Osteoblast (primary cell): ENCODE data around the gene FAM161A. TPM values are rescaled to one million over a fixed set of nuclear protein-coding genes. Genes with fewer than 3 reads are reported as not detected.
A peak's percentile ranks its signal among the peaks of the same experiment; 100 is the strongest.
"Not testable (repeated sequence)": the region's sequence is repeated elsewhere in the genome, so short reads cannot be mapped to it uniquely, and the experiment has no call there.

ENCODE experiments used
- DNase-seq: peaks from one replicate; pipeline ENCODE4 v3.0.0; 2011; ENCODE audit warnings: low spot score, mixed read lengths; ENCODE audit not compliant: insufficient read length; ENCODE audit errors: missing footprints
- H2AFZ ChIP-seq: 2 replicates; pipeline ENCODE4 v1.6.0; 2011; ENCODE audit warnings: mild to moderate bottlenecking, low read length
- H3K27ac ChIP-seq: 2 replicates; pipeline ENCODE4 v1.5.1; 2011; ENCODE audit warnings: mild to moderate bottlenecking, low read depth, low read length, moderate library complexity
- H3K27me3 ChIP-seq: 2 replicates; pipeline ENCODE4 v1.6.0; 2012; ENCODE audit warnings: mild to moderate bottlenecking, control low read depth, inconsistent platforms, low read length, moderate library complexity; ENCODE audit not compliant: insufficient read depth
- H3K36me3 ChIP-seq: 2 replicates; pipeline ENCODE4 v1.5.1; 2011; ENCODE audit warnings: mild to moderate bottlenecking, low read length, control low read depth, moderate library complexity; ENCODE audit not compliant: insufficient read depth
- H3K4me1 ChIP-seq: 2 replicates; pipeline ENCODE4 v1.5.1; 2011; ENCODE audit warnings: mild to moderate bottlenecking, low read length, control low read depth, moderate library complexity; ENCODE audit not compliant: insufficient read depth
- H3K4me2 ChIP-seq: 2 replicates; pipeline ENCODE4 v1.6.0; 2011; ENCODE audit warnings: mild to moderate bottlenecking, low read length; ENCODE audit not compliant: insufficient read depth
- H3K4me3 ChIP-seq: fragments of 200-600 bp; sonication (generic); 3 replicates; pipeline ENCODE4 v1.5.1; 2012; ENCODE audit warnings: mild to moderate bottlenecking, low read length, inconsistent platforms; ENCODE audit not compliant: insufficient read depth
- H3K79me2 ChIP-seq: 2 replicates; pipeline ENCODE4 v1.6.0; 2012; ENCODE audit warnings: mild to moderate bottlenecking, low read length, control low read depth, inconsistent platforms; ENCODE audit not compliant: insufficient read depth
- H3K9me3 ChIP-seq: 2 replicates; pipeline ENCODE4 v1.5.1; 2011; ENCODE audit warnings: low read depth, low read length, control low read depth
- H4K20me1 ChIP-seq: 2 replicates; pipeline ENCODE4 v1.6.0; 2012; ENCODE audit warnings: mild to moderate bottlenecking, low read length, control low read depth; ENCODE audit not compliant: insufficient read depth
- total RNA-seq: library from RNA; depleted of rRNA; stranded (reverse); fragments of >200 nt; gene quantifications from 2 replicates; pipeline ENCODE4 v1.2.3, GENCODE V29; 2012
- TF ChIP-seq, protein P1 (sequence below): IDR thresholded peaks from 2 replicates; pipeline ENCODE4 v1.5.1; 2011; ENCODE audit warnings: mild to moderate bottlenecking, low read depth, low read length, moderate library complexity; ENCODE audit errors: extremely low read depth

The FAM161A gene
- total RNA-seq, 1 donor = 3.3 TPM

DNA sequence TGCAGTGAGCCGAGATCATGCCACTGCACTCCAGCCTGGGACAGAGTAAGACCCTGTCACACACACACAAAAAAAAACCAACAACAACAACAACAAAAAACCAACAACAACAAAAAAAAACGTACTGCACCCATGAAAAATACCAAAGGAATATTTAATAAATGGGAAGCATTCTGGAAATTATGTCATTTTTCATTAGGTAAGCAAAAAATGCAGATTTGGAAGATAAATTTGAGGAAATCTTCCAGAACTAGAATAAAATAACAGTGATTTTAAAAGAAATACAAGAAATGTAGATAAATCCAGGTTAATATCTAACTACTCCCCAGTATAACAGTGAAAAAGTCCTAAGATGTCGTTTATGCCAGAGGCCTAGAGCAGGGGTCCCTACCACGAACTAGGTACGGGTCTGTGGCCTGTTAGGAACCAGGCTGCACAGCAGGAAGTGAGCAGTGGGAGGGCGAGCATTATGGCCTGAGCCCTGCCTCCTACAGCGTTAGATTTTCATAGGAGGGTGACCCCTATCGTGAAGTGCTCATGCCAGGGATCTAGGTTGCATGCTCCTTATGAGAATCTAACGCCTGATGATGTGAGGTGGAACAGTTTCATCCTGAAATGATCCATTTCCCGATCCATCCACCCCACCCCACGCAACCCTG lies 21.5 kb downstream of the FAM161A start:
- no peak overlapping the region for H3K27ac ChIP-seq
- H3K27me3 ChIP-seq = no peaks in the 10 kb centered on the region
- H3K4me3 ChIP-seq = no peak overlapping the region
- no peaks in the 10 kb centered on the region for H4K20me1 ChIP-seq
- no peak for DNase-seq
- no peaks in the 10 kb centered on the region for H3K9me3 ChIP-seq
- H3K4me2 ChIP-seq = no peak overlapping the region
- TF ChIP-seq, protein P1, sequence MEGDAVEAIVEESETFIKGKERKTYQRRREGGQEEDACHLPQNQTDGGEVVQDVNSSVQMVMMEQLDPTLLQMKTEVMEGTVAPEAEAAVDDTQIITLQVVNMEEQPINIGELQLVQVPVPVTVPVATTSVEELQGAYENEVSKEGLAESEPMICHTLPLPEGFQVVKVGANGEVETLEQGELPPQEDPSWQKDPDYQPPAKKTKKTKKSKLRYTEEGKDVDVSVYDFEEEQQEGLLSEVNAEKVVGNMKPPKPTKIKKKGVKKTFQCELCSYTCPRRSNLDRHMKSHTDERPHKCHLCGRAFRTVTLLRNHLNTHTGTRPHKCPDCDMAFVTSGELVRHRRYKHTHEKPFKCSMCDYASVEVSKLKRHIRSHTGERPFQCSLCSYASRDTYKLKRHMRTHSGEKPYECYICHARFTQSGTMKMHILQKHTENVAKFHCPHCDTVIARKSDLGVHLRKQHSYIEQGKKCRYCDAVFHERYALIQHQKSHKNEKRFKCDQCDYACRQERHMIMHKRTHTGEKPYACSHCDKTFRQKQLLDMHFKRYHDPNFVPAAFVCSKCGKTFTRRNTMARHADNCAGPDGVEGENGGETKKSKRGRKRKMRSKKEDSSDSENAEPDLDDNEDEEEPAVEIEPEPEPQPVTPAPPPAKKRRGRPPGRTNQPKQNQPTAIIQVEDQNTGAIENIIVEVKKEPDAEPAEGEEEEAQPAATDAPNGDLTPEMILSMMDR = no peak
- no peak overlapping the region for H2AFZ ChIP-seq
- no peaks in the 10 kb centered on the region for H3K4me1 ChIP-seq
- no peaks in the 10 kb centered on the region for H3K36me3 ChIP-seq
- H3K79me2 ChIP-seq = no peaks in the 10 kb centered on the region

DNA sequence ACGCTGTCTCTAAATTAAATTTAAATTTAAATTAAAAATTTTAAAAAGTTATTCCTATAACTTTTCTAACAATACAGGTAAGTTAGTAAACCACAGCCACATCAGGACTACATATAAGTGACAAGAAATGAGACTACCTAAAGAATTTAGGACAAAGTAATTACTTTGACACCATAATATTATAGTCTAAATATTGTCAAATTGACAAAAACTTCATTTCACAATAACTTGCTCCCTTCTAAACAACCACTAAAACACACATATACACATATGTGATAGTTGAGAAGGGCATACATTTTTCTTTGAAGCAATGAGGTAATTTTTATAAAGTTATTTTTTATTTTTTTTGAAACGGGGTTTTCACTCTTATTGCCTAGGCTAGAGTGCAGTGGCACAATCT lies 31.6 kb downstream of the FAM161A start:
- DNase-seq = no peak
- H3K27me3 ChIP-seq = no peaks in the 10 kb centered on the region
- no peaks in the 10 kb centered on the region for H4K20me1 ChIP-seq
- no peak overlapping the region for H3K4me3 ChIP-seq
- no peaks in the 10 kb centered on the region for H3K36me3 ChIP-seq
- H3K4me1 ChIP-seq = no peaks in the 10 kb centered on the region
- no peak overlapping the region for H3K4me2 ChIP-seq
- H3K27ac ChIP-seq = no peak overlapping the region
- H2AFZ ChIP-seq = no peak overlapping the region
- H3K9me3 ChIP-seq = no peaks in the 10 kb centered on the region
- TF ChIP-seq, protein P1 = no peak
- no peaks in the 10 kb centered on the region for H3K79me2 ChIP-seq

DNA sequence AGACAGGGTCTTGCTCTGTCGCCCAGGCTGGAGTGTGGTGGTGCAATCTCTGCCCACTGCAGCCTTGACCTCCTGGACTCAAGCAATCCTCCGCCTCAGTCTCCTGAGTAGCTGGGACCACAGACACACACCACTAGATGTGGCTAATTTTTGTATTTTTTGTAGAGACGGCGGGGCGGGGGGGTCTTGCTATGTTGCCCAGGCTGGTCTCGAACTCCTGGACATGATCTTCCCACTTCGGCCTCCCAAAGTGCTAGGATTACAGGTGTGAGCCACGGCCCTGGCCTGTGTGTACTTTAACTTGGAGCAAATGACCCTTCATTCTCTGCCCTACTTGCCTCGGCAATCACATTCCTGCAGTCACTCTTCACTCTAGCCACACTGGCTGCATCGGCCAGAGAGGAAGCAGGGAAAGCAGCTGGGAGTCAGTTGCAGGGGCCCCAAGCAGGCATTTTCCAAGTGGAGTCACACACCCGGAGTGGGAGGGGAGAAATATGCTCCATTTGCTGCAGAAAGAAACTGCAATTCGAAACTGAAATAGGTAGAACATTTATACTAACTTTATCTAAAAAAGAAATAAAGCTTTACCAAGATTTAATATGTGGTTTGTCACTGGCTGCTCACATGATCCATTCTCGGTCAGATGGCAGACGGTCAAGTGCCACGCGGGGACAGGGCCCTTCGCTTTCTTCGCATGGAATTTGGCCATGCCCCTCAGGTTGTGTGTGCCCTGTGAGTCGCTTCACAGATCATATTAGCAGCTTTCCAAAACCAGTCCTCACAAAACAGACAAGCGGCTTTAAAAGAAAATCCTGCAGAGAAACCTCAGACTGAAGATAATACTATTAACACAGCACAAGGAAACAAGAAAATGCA lies 37.1 kb downstream of the FAM161A start:
- Histone ChIP-seq H3K9me3 (no peaks in the 10 kb centered on the region), H3K4me2 (peak overlapping the region; percentile 54), H3K36me3 (no peaks in the 10 kb centered on the region), H3K27ac (no peak overlapping the region), H3K79me2 (no peaks in the 10 kb centered on the region), H3K4me1 (no peaks in the 10 kb centered on the region), H2AFZ (peak overlapping the region; percentile 65), H3K4me3 (peak overlapping the region; percentile 22), H3K27me3 (no peaks in the 10 kb centered on the region), H4K20me1 (no peaks in the 10 kb centered on the region)
- peak; percentile 53 for DNase-seq
- TF ChIP-seq, protein P1 = no peak

DNA sequence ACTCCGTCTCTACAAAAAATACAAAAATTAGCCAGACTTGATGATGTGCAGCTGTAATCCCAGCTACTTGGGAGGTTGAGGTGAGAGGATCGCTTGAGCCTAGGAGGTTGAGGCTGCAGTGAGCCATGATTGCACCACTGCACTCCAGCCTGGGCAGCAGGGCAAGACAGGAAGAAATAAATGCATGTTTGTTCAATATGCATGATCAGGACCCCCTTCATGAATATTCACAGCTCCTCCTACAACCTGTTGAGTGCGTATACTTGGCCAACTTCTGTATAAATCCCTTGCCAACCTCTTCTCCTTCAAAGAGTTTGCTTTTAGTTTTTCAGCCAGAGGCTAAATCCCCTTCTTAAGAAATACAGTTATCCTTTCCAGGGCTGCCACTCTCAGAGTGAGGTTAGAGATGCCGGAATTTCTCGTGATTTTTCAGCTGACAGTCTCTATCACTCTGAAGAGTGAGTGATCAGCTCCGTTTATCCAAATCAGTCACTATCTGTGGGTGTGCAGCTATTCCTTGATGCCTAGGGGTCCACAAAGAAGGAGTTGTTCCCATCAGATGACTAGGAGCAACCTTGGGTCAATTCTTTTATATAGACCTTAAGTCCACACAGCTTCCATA lies 39.2 kb downstream of the FAM161A start:
- no peak overlapping the region for H3K4me3 ChIP-seq
- H3K4me2 ChIP-seq = no peak overlapping the region
- no peaks in the 10 kb centered on the region for H3K9me3 ChIP-seq
- TF ChIP-seq, protein P1 = no peak
- no peaks in the 10 kb centered on the region for H3K4me1 ChIP-seq
- no peaks in the 10 kb centered on the region for H3K27me3 ChIP-seq
- H2AFZ ChIP-seq = no peak overlapping the region
- H3K27ac ChIP-seq = no peak overlapping the region
- no peaks in the 10 kb centered on the region for H4K20me1 ChIP-seq
- no peaks in the 10 kb centered on the region for H3K79me2 ChIP-seq
- DNase-seq = no peak
- no peaks in the 10 kb centered on the region for H3K36me3 ChIP-seq

DNA sequence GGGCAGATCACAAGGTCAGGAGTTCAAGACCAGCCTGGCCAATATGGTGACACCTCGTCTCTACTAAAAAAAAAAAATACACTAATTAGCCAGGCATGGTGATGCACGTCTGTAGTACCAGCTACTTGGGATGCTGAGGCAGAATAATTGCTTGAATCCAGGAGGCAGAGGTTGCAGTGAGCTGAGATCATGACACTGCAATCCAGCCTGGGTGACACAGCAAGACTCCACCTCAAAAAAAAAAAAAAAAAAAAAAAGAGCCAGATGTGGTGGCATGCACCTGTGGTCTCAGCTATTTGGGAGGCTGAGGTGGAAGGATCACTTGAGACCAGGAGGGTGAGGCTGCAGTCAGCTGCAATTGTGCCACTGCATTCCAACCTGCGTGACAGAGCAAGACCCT lies 40.5 kb downstream of the FAM161A start:
- not testable (repeated sequence) for H3K36me3 ChIP-seq, H3K27me3 ChIP-seq, H2AFZ ChIP-seq, H3K4me1 ChIP-seq, H3K27ac ChIP-seq, H3K9me3 ChIP-seq, H3K4me3 ChIP-seq, H3K79me2 ChIP-seq, H4K20me1 ChIP-seq, DNase-seq, H3K4me2 ChIP-seq
